GM12878 (cell line): Measurements from ENCODE around the gene LRFN2. TPM values are rescaled to one million over a fixed set of nuclear protein-coding genes. Genes with fewer than 3 reads are reported as not detected.

Experiments used
- ATAC-seq: fragments of 200-7000 bp; cut with Tn5 transposase; 3 replicates; pipeline ENCODE4 v1.9.1; 2020; ENCODE audit warnings: mild to moderate bottlenecking, moderate library complexity
- BruUV-seq: library from RNA; stranded (reverse); fragments of 400-500 nt; replicated peaks from 2 replicates; lab custom pipeline; 2021; lab: Mats Ljungman, UMichigan
- CTCF ChIA-PET: fragments of 300-600 bp; sonication (Branson Sonifier 250); formaldehyde crosslinking; extraction: SDS; loops from one replicate; lab custom pipeline; 2021; ENCODE audit warnings: inconsistent platforms; lab: Yijun Ruan, JAX
- POLR2A ChIA-PET: fragments of 350-600 bp; formaldehyde crosslinking; extraction: SDS; loops from one replicate; lab custom pipeline; 2021; ENCODE audit warnings: inconsistent platforms; lab: Charles Lee
- RAD21 ChIA-PET: fragments of 300-600 bp; sonication (Branson Sonifier 250); formaldehyde crosslinking; loops from one replicate; lab custom pipeline; 2023; ENCODE audit warnings: antibody characterized with exemption; ENCODE audit not compliant: unreplicated experiment; lab: Charles Lee
- SMC1A ChIA-PET: fragments of 300-600 bp; sonication (Branson Sonifier 250); formaldehyde crosslinking; loops from one replicate; lab custom pipeline; 2023; ENCODE audit not compliant: unreplicated experiment, uncharacterized antibody; lab: Charles Lee
- DNase-seq: peaks from one replicate; pipeline ENCODE4 v3.0.0-alpha.2; 2011; ENCODE audit warnings: low read depth, low spot score
- FAIRE-seq: peaks from 3 replicates; lab custom pipeline; 2011; peaks lifted over from hg19 to GRCh38; lab: Jason Lieb, UNC
- H2AFZ ChIP-seq: 2 replicates; pipeline ENCODE4 v1.6.0; 2011; ENCODE audit warnings: low read depth, low read length, control low read depth; ENCODE audit not compliant: control insufficient read depth
- H3K27ac ChIP-seq: 2 replicates; pipeline ENCODE4 v1.5.1; 2011; ENCODE audit warnings: control low read depth; ENCODE audit not compliant: control insufficient read depth, insufficient read depth
- H3K27me3 ChIP-seq, 2 experiments: replicated peaks in 1 of 2; 2 replicates each; pipeline versions ENCODE4 v1.6.0 to v1.6.1; 2011; ENCODE audit warnings: low read length in 1 of 2; ENCODE audit not compliant: control insufficient read depth in 2 of 2, insufficient read depth in 2 of 2
- H3K36me3 ChIP-seq, 2 experiments: 2 replicates each; pipeline ENCODE4 v1.5.1; 2011; ENCODE audit warnings: low read length in 1 of 2; ENCODE audit not compliant: control insufficient read depth in 2 of 2, insufficient read depth in 2 of 2
- H3K4me1 ChIP-seq: 2 replicates; pipeline ENCODE4 v1.6.1; 2011; ENCODE audit warnings: mild to moderate bottlenecking, low read length, moderate library complexity, mixed read lengths; ENCODE audit not compliant: control insufficient read depth, insufficient read depth
- H3K4me2 ChIP-seq: 2 replicates; pipeline ENCODE4 v1.6.0; 2011; ENCODE audit warnings: control low read depth; ENCODE audit not compliant: control insufficient read depth, insufficient read depth
- H3K4me3 ChIP-seq: fragments of 200-600 bp; sonication (generic); 2 replicates; pipeline ENCODE4 v1.5.1; 2016
- H3K79me2 ChIP-seq: 2 replicates; pipeline ENCODE4 v1.6.0; 2011; ENCODE audit warnings: low read length; ENCODE audit not compliant: control insufficient read depth, insufficient read depth
- H3K9ac ChIP-seq: 2 replicates; pipeline ENCODE4 v1.8.0; 2011; ENCODE audit warnings: low read length, control low read depth, mixed read lengths; ENCODE audit not compliant: control insufficient read depth, insufficient read depth
- H3K9me3 ChIP-seq: replicated peaks from 3 replicates; pipeline ENCODE4 v1.5.1; 2011; ENCODE audit warnings: mild to moderate bottlenecking, low read length; ENCODE audit not compliant: control insufficient read depth, insufficient read depth
- H4K20me1 ChIP-seq: 2 replicates; pipeline ENCODE4 v1.6.0; 2011; ENCODE audit not compliant: control insufficient read depth, insufficient read depth
- BCL11A ChIP-seq: IDR thresholded peaks from 2 replicates; pipeline ENCODE4 v1.6.1; 2011; ENCODE audit warnings: low read depth, low read length
- BHLHE40 ChIP-seq, 2 experiments: fragments of 450-650 bp in 1 of 2; IDR thresholded peaks; 2 replicates each; pipeline ENCODE4 v1.6.1; 2011 to 2017; ENCODE audit warnings: low read depth in 2 of 2, borderline replicate concordance in 1 of 2, improper control_type of control experiment in 1 of 2, low read length in 1 of 2, mild to moderate bottlenecking in 1 of 2
- KDM1A ChIP-seq: fragments of 200-600 bp; sonication (generic); IDR thresholded peaks from 2 replicates; pipeline ENCODE4 v1.6.1; 2016; ENCODE audit warnings: borderline replicate concordance
- LARP7 ChIP-seq: fragments of 450-650 bp; IDR thresholded peaks from 2 replicates; pipeline ENCODE4 v1.6.1; 2017; ENCODE audit warnings: mild to moderate bottlenecking
- MEF2A ChIP-seq: IDR thresholded peaks from 2 replicates; pipeline ENCODE4 v1.6.1; 2011; ENCODE audit warnings: low read depth, mild to moderate bottlenecking, low read length, moderate library complexity; ENCODE audit not compliant: insufficient read depth
- MYC ChIP-seq: IDR thresholded peaks from 2 replicates; pipeline ENCODE4 v1.6.1; 2011; ENCODE audit warnings: mild to moderate bottlenecking, low read length, moderate library complexity, inconsistent platforms; ENCODE audit not compliant: insufficient read depth, insufficient replicate concordance, insufficient read length, severe bottlenecking
- PKNOX1 ChIP-seq: fragments of 450-650 bp; IDR thresholded peaks from 2 replicates; pipeline ENCODE4 v1.6.1; 2016; ENCODE audit warnings: mild to moderate bottlenecking
- POLR2A ChIP-seq: IDR thresholded peaks from 2 replicates; pipeline ENCODE4 v1.6.1; 2011; ENCODE audit warnings: low read depth, mild to moderate bottlenecking, low read length
- SIX5 ChIP-seq: IDR thresholded peaks from 2 replicates; pipeline ENCODE4 v1.6.1; 2011; ENCODE audit warnings: mild to moderate bottlenecking, low read depth, low read length, moderate library complexity; ENCODE audit not compliant: severe bottlenecking
- SMAD1 ChIP-seq: fragments of 450-650 bp; IDR thresholded peaks from 2 replicates; pipeline ENCODE4 v1.6.1; 2018; ENCODE audit warnings: mild to moderate bottlenecking, low read depth; ENCODE audit not compliant: partially characterized antibody
- STAT3 ChIP-seq: IDR thresholded peaks from 2 replicates; pipeline ENCODE4 v1.6.1; 2011; ENCODE audit warnings: low read depth, low read length, improper control_type of control experiment
- ZBED1 ChIP-seq: IDR thresholded peaks from 2 replicates; pipeline ENCODE4 v1.6.1; 2016; ENCODE audit warnings: borderline replicate concordance
- WGBS: methylation state at CpG from one replicate; pipeline ENCODE4 v1.1.6; 2016; ENCODE audit warnings: low lambda C conversion rate; ENCODE audit not compliant: insufficient replicate concordance, insufficient coverage; ENCODE audit errors: missing lambda C conversion rate; 5-methylcytosine and 5-hydroxymethylcytosine counted together
- in situ Hi-C: fragments of 300-500 bp; cut with MboI; formaldehyde crosslinking; loops from 9 replicates; pipeline ENCODE4 v1.14.3; 2018; ENCODE audit warnings: mixed read lengths
- intact Hi-C: fragments of 100-400 bp; cut with micrococcal nuclease; formaldehyde crosslinking; loops from one replicate; pipeline ENCODE4 v1.14.2; 2022; ENCODE audit not compliant: unreplicated experiment
- polyA plus RNA-seq, 11 experiments: library from polyadenylated mRNA; depleted of rRNA in 4 of 11; unstranded in 6 of 11; stranded (reverse) in 5 of 11; fragments of >200 nt; fragmentation: Nextera tagmentation in 4 of 11; fragmentation: Illumina TruSeq in 1 of 11; extraction: Ambion mirVana in 4 of 11; extraction: Trizol in 1 of 11; gene quantifications; 1 replicate in 1 of 11; 2 replicates in 10 of 11; pipeline versions ENCODE4 v1.2.1 to v1.2.3, GENCODE V29; 2011 to 2016; ENCODE audit warnings: inconsistent platforms in 2 of 11, missing spikeins in 2 of 11, low read depth in 1 of 11
- total RNA-seq, 4 experiments: library from RNA; depleted of rRNA in 3 of 4; stranded (reverse); fragments of >200 nt in 3 of 4; fragmentation: Illumina TruSeq in 1 of 4; extraction: Trizol in 1 of 4; gene quantifications; 2 replicates each; pipeline versions ENCODE4 v1.2.1 to v1.2.3, GENCODE V29; 2013 to 2021

LRFN2 gene
- total and polyA plus RNA-seq, 10 of the 15 experiments (the other 5 are each of a cell fraction or from before 2014, with no cell fraction given) = not detected

DNA sequence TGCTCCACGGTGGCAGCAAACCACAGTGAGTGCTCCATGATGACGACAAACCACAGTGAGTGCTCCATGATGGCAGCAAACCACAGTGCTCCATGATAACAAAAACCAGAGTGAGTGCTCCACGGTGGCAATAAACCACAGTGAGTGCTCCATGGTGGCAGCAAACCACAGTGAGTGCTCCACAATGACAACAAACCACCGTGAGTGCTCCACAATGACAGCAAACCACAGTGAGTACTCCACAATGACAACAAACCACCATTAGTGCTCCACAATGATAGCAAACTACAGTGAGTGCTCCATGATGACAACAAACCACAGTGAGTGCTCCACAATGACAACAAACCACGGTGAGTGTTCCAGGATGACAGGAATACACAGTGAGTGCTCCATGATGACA is 36.0 kb upstream of the LRFN2 start:
- Histone ChIP-seq H3K27me3 (no peaks in the 10 kb centered on the region; a peak in 2 of 4 replicates), H4K20me1 (no peaks in the 10 kb centered on the region), H3K4me2 (no peak overlapping the region), H3K4me1 (no peaks in the 10 kb centered on the region), H3K4me3 (no peak overlapping the region), H3K79me2 (no peaks in the 10 kb centered on the region), H2AFZ (no peak overlapping the region), H3K9me3 (no peaks in the 10 kb centered on the region), H3K9ac (no peak overlapping the region), H3K27ac (no peak overlapping the region), H3K36me3 (no peaks in the 10 kb centered on the region)
- no peak for ATAC-seq
- 13% methylated on average over 5 of the region's 5 CpGs for WGBS
- FAIRE-seq = no peak
- POLR2A ChIA-PET = no interaction called here
- TF ChIP-seq MYC = no peak
- no peak for TF ChIP-seq KDM1A
- no peak for TF ChIP-seq ZBED1
- TF ChIP-seq BCL11A = no peak
- no peak for TF ChIP-seq STAT3
- no peak for TF ChIP-seq POLR2A
- TF ChIP-seq PKNOX1 = no peak
- no peak for TF ChIP-seq LARP7
- no peak for TF ChIP-seq BHLHE40 (IDR thresholded peaks at IDR 0.05; ENCODE audit: borderline replicate concordance in 1 of 2, low read depth in 2 of 2, low read length in 1 of 2)
- TF ChIP-seq SIX5 = no peak
- TF ChIP-seq SMAD1 = no peak
- TF ChIP-seq MEF2A = no peak
- no peak for DNase-seq
- no TSS peak for BruUV-seq
- CTCF ChIA-PET = no interaction called here
- intact Hi-C loops (no loop called here), in situ Hi-C loops (no loop called here)
- RAD21 ChIA-PET = no interaction called here
- SMC1A ChIA-PET = no interaction called here
